Stimulated activated CD8-positive, alpha-beta memory T cell treated with anti-CD3 and anti-CD28 coated beads, Interleukin-4, amount 100 ng/mL, for 1 hour (primary cell): Measurements from ENCODE around the gene RABGEF1.
"Not testable (repeated sequence)": the region's sequence is repeated elsewhere in the genome, so short reads cannot be mapped to it uniquely, and the experiment has no call there.

Experiments
- DNase-seq, 2 donors: peaks; one replicate each; pipeline ENCODE4 v3.0.0-alpha.2; 2020; ENCODE audit warnings: low read depth in 2 of 2, low spot score in 1 of 2

RABGEF1 gene

DNA sequence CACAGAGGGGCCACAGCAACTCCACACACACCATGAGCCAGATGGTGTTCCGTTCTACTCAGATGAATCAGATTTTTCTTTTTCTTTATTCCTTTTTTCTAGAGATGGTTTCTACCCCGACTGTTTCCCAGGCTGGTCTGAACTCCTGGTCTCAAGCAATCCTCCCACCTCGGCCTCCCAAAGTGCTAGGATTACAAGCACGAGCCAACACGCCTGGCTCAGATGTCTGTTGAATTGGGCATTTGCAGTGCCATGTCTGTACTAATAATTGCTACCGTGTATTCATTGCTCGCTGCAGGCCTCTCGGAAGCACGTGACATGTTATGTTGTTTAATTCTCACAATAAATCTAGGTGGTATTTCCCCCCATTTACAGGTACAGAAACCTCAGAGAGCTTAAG is 67.2 kb downstream of the RABGEF1 start:
- no peak for DNase-seq

DNA sequence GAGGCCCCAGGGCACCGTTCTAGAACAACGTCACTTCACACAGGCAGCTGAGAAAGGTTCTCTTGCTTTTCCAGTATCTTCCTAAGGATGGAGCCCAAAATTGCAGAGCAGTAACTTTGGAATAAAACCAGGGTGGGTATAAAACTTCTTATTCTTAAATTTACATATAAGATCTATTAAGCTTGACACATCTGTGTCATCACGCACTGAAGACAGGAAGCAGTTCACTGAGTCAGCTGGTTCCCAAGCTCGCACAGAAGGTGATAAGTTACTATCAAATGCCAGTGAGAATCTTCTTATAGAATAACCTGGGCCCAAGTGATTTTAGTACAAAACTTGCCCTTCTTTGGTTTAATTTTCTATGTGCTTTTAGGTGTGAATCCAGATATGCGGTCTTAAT is 70.2 kb downstream of the RABGEF1 start:
- no peak for DNase-seq

DNA sequence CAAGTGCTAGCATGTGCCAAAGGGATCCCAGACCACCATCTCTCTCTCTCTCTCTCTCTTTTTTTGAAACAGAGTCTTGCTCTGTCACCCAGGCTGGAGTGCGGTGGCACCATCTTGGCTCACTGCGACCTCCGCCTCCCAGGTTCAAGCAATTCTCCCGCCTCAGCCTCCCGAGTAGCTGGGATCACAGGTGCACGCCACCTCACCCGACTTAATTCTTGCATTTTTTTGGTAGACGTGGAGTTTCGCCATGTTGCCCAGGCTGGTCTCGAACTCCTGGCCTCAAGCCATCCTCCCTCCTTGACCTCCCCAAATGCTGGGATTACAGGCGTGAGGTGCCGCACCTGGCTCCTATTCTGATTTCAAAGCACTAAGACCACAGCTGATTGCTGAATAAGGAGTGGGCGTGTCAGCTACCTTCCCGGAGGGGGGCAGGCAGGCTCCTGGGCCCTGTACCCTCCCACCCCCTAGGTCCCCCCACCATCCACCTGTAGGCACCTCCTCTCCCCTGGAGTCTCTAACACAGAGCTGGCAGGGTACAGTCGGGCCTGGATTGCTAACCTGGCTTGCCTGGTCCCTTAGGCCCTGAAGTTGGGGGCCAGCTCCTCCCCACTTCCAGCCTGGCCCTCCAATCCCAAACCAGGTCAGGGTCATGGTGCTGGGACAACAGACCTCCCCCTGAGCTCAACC is 74.8 kb downstream of the RABGEF1 start:
- DNase-seq: not testable (repeated sequence)

- no peak for DNase-seq
Measured at GRCh38 chr7:66815951-66816350, 75.4 kb downstream of the RABGEF1 start.

- not testable (repeated sequence) for DNase-seq
Measured at GRCh38 chr7:66816658-66817057, 76.1 kb downstream of the RABGEF1 start.

DNA sequence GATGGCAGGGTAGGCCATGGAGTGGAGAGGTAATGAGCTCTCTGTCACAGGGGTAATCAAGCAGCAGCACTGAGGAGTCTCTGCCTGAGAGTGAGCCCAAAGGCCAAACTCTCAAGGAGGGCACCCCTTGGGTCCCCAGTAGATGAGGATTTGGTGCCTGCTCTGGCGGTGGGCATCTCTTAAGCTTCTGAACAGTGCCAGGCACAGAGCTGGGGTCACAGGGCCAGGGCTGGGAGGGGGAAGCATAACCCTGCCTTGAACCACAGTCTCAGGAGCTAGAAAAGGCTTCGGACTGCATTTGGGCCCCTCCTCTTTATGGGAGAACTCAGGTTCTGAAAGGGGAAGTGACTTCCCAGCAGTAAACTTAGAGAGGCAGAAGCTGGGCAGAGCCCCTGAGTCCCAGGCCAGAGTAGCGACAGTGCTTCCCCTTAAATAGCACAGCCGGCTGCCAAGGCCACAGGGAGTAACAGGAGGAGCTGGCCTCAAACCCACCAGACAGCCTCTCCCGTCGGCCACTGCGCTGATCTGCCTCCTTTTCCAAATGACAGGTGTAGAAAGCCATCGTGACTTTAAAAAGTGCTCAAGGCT is 76.8 kb downstream of the RABGEF1 start:
- DNase-seq: not testable (repeated sequence)

DNA sequence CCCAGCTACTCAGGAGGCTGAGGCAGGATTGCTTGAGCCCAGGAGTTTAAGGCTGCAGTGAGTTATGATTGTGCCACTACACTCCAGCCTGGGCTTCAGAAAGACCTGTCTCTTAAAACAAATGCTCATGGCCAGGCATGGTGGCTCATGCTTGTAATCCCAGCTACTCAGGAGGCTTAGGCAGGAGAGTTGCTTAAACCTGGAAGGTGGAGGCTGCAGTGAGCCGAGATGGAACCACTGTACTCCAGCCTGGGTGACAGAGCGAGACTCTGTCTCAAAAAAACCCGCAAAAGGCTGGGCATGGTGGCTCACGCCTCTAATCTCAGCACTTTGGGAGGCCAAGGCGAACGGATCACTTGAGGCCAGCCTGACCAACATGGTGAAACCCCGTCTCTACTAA is 77.4 kb downstream of the RABGEF1 start:
- not testable (repeated sequence) for DNase-seq

DNA sequence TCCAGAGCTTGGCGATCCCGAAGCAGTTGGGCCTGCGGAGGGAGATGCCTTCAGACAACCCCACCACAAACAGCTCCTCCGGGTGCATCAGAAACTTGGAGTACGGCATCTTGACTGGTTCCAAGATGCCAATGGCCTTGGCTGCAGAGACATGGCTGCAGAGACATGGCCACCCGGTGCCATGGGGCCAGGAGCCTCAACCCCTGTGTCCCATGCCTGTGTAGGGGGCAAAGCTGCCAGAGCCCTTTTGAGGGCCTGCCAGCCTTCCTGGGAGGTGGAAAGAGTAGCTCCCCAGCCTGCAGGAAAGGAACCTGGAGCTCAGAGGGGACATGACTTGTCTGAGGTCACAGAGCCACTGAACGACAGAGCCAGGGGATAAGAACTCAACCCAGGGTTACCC is 83.5 kb downstream of the RABGEF1 start:
- no peak for DNase-seq

DNA sequence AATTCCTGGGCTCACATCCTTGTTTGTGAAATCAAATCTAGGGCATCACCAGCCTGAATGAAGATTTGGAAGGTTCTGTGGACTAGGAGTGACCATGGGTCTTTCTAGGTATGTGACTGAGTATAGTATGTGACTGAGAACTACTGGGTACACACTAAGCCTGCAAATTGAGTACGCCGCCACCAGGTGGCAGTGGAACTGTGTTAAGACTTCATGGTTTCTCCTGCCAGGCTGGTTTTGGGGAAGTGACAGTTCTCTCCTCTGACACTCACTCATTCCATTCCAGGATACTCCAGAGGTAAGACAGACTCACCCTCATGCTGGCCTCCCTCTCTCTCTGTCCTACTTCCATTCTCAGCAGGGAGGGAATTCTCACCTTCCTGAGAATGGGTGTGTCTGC is 85.0 kb downstream of the RABGEF1 start:
- not testable (repeated sequence) for DNase-seq

DNA sequence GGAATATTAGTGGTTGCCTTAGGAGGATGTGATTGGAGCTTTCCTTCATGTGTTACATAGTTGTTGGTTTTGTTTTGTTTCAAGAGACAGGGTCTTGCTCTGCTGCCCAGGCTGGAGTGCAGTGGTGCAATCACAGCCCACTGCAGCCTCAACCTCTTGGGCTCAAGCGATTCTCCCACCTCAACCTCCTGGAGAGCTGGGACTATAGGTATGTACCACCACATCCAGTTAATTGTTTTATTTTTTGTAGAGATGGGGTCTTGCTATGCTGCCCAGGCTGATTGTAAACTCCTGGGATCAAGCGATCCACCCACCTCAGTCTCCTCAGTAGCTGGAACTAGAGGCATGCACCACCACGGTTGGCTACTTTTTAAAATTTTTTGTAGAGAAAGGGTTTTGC is 86.1 kb downstream of the RABGEF1 start:
- DNase-seq: no peak

GRCh38 chr7:66830976-66831375 is 90.4 kb downstream of the RABGEF1 start:
- DNase-seq: not testable (repeated sequence)

- no peak for DNase-seq
Measured at GRCh38 chr7:66832531-66833351, 92.2 kb downstream of the RABGEF1 start.

- no peak for DNase-seq
Measured at GRCh38 chr7:66837007-66837406, 96.5 kb downstream of the RABGEF1 start.

DNA sequence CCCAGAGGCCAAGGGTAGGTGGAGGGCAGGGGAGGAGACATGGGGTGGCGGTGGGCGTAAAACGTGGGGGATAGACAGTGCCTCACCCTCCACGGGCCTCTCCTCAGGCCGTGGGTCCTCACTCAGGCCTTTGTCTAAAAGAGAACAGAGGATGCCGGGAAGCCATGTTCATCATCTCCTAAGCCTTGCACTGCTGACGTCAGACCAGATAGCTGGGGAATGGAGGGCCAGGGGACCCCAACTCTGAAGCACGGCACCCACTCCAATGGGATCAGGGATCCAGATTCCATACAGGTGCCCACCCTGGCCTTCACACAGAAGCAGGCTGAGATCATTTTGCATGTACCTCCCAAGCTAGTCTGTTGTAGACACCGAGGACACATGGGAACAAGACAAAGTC is 97.1 kb downstream of the RABGEF1 start:
- no peak for DNase-seq

DNA sequence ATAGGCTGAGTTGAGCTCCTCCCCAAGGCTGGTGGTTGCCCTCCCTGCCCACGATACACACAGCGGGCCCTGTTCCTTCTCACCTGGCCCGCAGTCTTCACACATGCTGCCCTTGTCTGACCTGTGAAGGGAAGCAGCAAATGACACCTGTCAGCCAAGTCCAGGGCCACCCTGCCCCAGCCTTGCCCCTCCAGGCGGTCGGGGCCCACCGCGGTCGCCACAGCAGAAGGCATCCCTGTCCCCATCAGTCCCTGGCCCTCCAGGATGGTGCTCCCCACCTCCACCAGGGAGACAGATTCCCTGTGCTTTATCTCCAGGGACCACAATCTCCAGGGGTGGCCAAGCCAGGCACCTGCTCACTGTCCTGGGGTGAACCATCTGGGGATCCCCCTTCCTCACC is 99.3 kb downstream of the RABGEF1 start:
- no peak for DNase-seq

GRCh38 chr7:66840316-66840715 is 99.8 kb downstream of the RABGEF1 start:
- DNase-seq: no peak

DNA sequence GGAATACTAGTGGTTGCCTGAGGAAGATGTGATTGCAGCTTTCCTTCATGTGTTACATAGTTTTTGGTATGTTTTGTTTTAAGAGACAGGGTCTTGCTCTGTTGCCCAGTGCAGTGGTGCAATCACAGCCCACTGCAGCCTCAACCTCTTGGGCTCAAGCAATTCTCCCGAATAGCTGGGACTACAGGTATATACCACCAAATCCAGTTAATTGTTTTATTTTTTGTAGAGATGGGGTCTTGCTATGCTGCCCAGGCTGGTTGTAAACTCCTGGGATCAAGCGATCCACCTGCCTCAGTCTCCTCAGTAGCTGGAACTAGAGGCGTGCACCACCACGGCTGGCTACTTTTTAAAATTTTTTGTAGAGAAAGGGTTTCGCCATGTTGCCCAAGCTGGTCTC is 101.4 kb downstream of the RABGEF1 start:
- no peak for DNase-seq

- not testable (repeated sequence) for DNase-seq
Measured at GRCh38 chr7:66843492-66843891, 103.0 kb downstream of the RABGEF1 start.

DNA sequence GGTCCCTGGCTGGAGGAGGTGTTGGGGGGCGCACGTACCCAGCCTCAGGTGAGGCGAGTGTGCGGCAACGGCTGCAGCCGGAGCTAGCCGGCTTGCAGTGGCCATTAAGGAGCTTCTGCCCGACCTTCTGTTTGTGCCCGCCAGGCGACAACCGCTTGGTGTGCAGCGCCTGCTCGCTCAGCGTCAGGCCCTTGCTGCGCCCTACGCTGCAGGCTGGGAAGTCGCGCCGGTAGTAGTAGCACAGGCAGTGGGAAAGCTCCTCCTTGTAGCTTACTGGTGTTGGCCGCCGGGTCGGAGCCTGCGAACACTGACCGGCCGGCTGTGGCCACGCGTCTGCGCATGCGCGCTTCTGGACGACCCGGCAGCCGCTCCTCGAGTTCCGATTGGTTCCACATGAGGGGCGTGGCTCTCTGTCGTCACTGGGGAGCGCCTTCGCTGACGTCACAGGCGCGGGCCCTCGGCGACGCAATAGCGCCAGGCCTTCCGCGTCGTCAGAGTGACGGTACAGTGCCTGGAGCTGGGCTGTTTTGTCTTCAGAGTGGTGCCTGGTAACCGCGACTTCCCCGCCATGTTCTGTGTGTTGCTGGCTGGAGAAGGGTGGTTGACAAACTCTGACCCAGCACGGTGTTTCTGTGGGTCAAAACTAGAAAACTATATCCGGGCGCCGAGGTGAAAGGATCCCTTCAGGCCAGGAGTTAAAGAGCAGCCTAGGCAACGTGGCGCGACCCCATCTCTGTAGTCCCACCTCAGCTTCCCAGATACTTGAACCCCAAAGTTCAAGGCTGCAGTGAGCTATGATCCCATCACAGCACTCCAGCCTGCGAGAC is 104.2 kb downstream of the RABGEF1 start:
- DNase-seq: peak; percentile 98 to 99

DNA sequence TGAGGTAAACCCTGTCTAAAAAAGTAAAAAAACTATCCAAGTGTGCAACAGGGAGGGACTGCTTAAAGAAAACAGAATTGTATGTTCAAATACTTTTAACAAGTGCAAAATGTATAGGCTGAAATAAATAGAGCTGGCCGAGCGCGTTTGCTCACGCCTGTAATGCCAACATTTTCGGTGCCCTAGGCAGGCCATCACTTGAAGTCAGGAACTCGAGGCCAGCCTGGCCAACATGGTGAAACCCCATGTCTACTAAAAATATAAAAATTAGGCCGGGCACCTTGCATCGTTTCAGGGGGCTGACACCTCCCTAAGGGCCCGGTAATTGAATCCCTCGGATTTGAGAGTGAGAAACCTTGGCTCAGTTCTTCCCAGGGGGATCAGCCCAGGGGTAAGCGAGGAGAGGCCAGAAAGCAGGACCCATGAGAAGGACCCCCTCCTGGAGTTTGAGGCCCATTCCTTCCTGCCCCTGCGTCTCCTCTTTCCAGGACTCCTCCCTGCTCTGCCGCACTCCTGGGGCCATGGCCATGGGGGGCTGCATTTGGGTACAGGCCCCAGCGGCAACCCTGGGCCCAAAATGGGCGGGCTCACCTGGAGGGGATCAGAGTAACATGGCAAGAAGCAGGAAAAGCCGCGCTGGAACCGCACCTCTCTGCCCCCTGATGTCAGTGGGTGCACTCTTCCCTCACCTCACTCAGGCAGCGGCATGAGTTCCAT is 105.0 kb downstream of the RABGEF1 start:
- DNase-seq: no peak

DNA sequence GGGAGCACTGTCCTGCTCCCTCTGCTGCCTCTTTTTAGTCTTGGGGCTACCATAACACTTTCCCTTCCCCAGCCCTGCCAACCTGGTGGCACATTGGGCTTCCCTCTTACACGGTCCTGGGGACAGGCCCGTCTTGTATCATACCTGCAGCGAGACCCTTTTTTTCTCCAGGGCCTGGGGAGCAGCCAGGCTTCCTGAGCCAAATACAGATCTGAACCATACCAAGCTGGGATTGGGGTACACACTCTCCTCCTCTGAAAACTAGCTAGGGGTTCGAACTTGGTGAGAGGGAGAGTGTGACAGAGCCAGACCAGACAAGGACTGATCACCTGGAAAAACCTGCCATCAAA is 105.5 kb downstream of the RABGEF1 start:
- not testable (repeated sequence) for DNase-seq
